NCI-H2227 treated with DMSO at 0.1 percent for 48 hours (cell line): ENCODE data around the gene CERS6.
"Not testable (repeated sequence)": the region's sequence is repeated elsewhere in the genome, so short reads cannot be mapped to it uniquely, and the experiment has no call there.

Source experiments
- DNase-seq: peaks from one replicate; lab custom pipeline; 2025; lab: John Stamatoyannopoulos, UW

CERS6 gene

DNA sequence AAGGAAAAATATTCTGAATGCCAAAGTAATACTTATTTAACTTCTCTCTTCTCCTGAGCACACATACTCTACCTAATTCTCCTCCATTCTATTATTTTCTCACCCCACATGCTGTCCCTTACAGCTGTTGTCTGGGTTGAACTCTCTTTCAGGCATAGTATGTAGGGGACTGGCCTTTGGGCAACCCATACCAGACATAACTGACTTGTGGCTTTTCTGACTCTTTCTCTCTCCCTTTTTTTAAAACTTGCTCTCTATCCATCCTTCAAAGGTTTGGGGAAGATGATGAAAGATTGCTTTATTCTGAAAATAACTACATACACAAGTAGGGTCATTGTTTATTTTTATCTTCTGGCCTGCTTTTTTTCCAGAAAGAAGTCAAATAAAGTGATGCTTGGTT is 276.4 kb downstream of the CERS6 start:
- no peak for DNase-seq

DNA sequence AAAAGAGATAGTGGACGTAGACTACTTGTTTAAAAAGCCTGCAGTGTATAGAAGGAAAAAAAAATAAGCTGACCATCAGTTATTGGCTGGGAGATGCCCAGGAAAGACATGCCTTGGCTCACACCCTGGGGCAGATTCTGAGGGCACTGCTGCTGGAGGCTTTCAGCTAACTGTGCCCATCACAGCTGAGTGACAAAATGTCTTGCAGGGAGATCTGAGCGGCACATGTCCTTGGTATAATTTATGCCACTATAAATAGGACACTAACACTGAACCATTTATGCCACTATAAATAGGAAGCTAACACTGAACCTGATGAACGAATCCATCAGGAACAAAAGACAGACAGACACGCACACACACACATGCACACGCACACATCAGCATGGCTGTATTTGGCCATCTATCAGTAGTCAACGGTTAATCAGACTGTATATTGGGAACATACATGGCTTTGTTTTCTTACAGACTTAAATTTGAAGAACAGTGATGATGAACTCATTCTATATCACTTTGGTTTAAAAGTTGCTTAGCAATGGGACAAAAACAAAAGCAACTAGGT is 278.2 kb downstream of the CERS6 start:
- DNase-seq = no peak

- peak; percentile 88 for DNase-seq
Observed at GRCh38 chr2:168736649-168737445, 280.8 kb downstream of the CERS6 start.

DNA sequence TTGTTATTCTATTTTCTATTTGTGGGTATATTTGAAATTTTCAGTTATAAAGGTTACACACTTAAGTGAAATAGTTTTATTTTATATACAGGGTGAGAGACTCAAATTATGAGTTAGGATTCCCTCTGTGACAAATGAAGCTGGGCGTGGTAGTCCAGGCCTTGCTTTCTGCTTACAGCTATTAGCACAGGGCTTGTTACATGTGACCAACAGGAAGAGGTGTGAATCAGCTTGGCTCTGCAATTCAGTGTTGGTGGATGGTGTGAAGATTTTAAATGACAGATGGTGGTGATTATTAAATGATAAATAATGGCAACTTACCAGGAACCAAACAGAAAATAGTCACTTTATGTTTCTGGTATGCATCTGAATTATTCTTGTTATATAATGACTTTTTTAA is 282.0 kb downstream of the CERS6 start:
- peak; percentile 18 for DNase-seq

DNA sequence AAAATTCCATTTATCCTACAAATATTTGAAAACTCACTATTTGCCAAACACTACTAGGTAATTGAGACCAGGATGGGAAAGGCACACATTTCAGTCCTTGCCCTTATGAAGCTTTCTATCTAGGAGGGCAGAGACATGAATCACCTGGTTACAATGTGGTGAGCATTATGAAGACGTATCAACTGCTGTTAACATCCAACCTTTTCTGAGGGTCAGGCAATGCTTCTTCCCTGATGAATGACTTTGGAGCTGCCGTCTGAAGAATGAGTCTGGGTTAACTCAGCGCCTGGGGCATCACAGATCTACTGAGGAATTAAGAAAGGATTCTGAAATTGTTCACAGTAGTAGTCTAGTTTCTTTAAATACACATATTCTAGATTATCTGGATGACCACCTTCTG is 284.3 kb downstream of the CERS6 start:
- no peak for DNase-seq

- DNase-seq = no peak
Observed at GRCh38 chr2:168740788-168741187, 284.7 kb downstream of the CERS6 start.

DNA sequence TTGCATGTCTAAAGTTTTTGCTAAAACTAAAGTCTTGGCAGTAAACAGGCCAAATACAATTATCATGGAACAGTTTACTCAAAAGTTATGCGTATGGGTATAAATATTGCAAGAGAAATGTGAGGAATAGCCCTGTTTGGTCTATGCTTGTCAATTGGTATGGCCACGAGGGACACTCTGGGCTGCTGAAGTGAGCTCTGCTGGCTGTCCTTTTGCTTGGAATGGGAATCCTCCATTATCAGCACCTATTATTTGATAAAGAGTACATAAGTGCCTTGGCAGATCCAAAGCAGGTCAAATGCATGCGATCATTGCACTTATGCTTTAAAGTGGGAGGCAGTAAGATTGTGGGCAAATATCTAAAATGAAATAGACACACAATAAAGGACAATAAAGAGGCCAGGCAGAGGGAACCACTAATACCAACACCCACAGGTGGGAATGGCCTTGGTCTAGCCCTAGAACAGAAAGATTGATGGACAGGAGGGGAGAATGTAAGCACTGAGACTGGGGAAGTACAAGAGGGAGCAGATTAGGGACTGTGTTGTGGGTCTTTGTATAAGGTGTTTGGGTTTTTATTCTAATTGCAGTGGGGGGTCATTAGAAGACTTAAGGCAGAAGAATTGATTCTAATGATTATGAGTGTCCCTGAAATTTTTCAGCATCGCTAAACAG is 286.3 kb downstream of the CERS6 start:
- DNase-seq = peak; percentile 71

DNA sequence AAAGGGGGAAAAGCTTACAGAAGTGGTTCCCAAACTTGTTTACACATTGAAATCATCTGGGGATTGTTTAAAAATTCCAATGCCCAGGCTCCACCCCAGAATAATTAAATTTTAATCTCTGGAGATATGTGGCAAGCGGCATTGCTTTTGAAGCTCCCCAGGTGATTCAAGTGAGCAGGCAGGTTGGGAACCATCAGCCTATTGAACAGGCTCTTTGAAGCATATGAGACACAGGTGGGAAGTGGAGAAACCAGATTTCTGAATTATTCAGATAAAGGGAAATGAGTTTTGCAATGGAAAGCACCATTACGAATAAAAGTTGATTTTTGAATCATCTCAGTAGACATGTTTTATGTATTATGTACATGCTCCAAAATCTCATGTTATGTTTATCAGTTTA is 288.8 kb downstream of the CERS6 start:
- DNase-seq = no peak

DNA sequence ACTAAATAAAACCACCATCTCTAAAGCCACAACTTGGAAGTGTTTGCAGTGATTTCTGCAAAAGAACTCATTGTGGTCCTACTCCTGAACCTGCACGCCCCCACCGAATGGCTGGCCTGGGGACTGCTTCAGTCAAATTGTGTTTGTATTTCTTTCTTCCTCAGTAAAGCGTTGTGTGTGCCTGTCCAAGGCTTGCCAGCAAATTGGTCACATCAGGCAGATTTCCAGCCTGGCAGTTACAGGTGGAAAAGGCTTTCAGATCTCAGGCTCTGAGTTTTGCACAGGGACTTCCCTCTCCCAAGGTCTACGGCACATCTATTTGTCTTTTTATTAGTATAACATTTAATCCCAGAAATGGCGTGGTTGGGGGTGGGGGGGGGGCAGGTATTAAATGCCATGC is 292.4 kb downstream of the CERS6 start:
- no peak for DNase-seq

DNA sequence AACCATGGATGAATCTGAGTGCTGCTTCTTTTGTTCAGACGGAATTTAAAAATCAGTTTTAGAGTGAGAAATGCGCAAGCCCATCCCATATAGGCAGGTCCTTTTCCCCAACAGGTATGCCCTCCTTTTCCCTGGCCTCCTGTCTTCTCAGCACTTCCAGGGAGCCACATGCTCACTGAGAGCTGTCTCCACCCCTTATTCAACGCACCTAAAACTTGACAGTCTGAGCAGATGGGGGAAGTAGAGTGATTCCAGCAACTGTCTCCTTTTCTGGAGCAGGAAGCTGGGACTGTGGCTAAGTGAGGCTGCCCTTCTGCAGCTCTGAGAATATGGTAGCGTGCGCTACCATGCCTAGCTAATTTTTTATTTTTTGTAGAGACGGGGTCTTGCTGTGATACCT is 293.2 kb downstream of the CERS6 start:
- DNase-seq = no peak

GRCh38 chr2:168751104-168751740 is 295.1 kb downstream of the CERS6 start:
- DNase-seq = no peak

GRCh38 chr2:168752361-168752760 is 296.3 kb downstream of the CERS6 start:
- DNase-seq = no peak

DNA sequence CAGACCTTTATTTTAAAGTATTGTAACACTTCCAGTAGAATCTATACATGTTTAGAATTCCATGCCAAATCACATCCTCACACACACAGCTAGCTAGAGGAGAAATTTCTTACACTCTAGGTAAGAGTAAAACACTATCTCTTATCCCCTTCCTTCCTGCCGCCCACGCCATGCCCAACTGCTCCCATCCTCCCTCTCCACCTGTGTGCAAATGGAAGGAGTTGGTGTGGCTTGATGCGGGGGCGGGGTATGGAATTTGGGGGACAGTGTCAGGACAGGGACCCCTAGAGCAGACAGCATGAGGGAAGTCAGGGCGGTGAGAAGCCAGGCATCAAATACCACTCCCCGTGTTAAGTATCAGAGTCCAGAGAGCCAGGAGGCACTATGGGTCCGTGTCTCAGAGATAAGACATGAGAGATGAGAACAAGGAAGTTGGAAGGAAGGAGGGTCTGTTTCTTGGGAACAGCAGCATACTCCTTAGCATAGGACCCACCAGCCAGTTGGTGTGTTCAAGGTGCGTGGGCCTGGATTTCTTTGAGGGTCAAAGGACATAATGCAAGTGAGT is 297.8 kb downstream of the CERS6 start:
- no peak for DNase-seq

DNA sequence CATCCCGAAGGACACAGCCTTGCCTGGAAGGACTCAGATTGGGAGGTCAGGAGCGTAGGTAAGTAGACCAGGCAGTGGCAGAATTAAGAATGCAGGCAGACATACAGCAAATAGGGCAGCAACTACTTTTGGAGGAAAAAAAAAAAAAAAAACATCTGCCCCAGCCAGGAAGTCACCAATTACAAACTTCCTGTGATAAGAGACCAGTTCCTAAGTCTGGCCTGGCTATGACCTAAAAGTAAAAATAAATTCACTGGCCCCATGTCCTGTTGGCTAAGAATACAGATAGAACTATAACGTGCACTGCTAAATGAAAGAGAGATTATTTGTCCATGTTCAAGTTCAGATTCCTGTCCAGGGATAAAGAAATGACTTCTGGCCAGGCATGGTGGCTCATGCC is 301.2 kb downstream of the CERS6 start:
- no peak for DNase-seq

DNA sequence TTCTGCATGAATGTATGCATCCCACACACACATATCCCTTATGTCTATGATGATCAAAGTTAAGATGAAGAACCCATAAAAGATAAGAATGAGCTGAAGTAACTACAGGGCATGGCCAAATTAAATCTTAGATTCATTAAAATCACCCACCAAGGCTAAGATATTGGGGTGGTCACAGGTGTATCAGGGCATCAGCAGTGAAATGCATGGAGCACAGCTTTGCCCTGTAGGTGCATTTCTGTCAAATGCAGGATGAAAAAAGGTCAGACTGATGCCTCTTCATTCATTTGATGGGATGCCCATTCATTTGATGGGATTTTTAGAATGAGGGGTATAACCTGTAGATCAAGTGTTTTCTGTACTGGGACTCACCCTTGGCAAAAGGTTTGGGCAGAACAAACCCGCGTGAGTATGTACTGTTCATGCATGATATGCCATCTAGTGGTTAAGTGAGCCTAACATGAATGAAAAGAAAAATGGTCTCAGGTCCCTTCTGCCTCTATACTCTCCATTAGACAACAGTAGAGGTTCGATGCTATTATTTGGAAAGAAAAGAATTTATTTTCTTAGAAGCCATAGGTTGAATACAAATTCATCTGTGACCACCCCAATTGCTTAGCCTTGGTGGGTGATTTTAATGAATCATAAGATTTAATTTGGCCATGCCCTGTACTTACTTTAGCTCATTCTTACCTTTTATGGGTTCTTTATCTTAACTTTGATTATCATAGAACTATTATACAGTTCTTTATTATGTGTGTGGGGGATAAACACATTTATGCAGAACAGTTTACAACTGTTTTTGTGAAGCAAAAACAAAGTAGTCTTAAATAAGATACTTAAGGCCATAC is 303.1 kb downstream of the CERS6 start:
- DNase-seq = peak; percentile 56

DNA sequence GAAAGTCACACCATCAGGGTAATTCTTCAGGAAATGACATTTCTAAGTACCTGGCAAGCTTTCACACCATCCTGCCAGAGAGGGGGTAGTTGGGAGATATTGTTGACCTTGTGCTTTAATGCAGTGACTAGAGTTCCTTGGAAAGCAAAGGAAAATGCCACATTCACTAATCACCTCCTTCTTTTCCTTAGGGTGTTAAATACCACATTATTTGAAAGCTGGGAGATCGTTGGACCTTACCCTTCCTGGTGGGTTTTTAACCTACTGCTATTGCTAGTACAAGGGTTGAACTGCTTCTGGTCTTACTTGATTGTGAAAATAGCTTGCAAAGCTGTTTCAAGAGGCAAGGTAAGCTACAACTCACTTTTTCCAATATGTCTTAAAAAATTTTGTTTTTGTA is 309.3 kb downstream of the CERS6 start:
- no peak for DNase-seq

- no peak for DNase-seq
Observed at GRCh38 chr2:168766600-168766999, 310.5 kb downstream of the CERS6 start.

DNA sequence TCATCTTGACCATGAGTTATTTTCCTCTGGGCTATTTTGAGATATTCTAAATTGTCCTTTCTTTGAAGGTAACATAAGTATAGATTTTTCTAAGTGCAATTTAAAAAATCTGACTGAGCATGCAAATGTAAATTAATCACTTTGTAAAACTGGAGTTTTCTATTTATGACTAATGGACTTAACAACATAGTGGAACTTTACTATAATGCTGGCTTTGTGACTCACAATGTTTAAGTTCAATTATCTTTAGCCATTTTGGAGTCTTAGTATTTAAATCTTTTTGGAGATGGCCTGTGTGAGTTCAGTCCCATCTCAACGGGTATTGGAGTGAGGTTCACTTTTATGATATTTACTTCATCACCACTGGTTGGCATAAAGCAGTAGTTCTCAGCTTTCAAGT is 311.2 kb downstream of the CERS6 start:
- no peak for DNase-seq

DNA sequence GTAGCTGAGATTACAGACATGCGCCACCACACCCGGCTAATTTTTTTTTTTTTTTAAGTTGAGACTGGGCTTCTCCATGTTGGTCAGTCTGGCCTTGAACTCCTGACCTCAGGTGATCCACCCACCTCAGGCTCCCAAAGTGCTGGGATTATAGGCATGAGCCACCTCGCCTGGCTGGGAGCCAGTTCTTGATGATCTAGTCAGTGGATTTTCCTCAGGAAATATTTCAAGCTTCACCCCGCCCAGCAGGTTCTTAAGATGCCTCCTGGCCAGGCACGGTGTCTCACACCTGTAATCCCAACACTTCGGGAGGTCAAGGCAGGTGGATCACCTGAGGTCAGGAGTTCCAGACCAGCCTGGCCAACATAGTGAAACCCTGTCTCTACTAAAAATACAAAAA is 312.3 kb downstream of the CERS6 start:
- DNase-seq = not testable (repeated sequence)

DNA sequence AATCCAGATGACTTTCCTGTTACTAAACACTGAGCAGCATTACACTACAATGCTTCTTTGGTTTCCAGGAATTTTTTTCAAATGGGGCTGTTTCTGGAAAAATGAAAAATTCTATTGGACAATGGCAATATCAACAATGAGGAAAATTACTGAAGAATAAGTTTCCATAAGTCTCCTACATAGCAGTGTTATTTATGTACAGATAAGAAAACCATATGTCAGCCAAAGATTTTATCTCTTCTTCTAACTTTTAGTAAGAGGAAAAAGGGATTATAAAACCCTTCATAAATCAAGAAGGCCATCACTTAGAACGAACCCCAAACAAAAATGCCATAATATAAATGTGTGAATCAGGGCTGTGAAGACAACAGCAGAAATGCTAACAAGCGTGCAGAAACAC is 314.7 kb downstream of the CERS6 start:
- DNase-seq = no peak

- DNase-seq = no peak
Observed at GRCh38 chr2:168772704-168773103, 316.6 kb downstream of the CERS6 start.

- no peak for DNase-seq
Observed at GRCh38 chr2:168773128-168773527, 317.1 kb downstream of the CERS6 start.
